Stimulated activated effector memory CD8-positive, alpha-beta T cell treated with anti-CD3 and anti-CD28 coated beads, Interleukin-12 subunit alpha, Interleukin-12 subunit beta, amount 100 ng/mL, for 72 hours (primary cell): ENCODE measurements around the gene TSPYL4.
"Not testable (repeated sequence)": the region's sequence is repeated elsewhere in the genome, so short reads cannot be mapped to it uniquely, and the experiment has no call there.

Source experiments
- ATAC-seq: fragments of 150-1000 bp; cut with Tn5 transposase; 2 replicates; pipeline ENCODE4 v1.10.0; 2021
- DNase-seq, 2 donors: peaks; one replicate each; pipeline ENCODE4 v3.0.0; 2021 to 2022; ENCODE audit warnings: low spot score in 2 of 2
- H3K27ac Mint-ChIP-seq: one replicate; pipeline ENCODE4 v1.8.0; 2022; ENCODE audit warnings: mild to moderate bottlenecking, mixed read lengths
- H3K36me3 Mint-ChIP-seq: one replicate; pipeline ENCODE4 v1.8.0; 2022; ENCODE audit warnings: mild to moderate bottlenecking, mixed read lengths
- H3K4me1 Mint-ChIP-seq: one replicate; pipeline ENCODE4 v1.8.0; 2022; ENCODE audit warnings: mixed read lengths
- H3K4me3 Mint-ChIP-seq: one replicate; pipeline ENCODE4 v1.8.0; 2022; ENCODE audit warnings: mild to moderate bottlenecking, mixed read lengths
- H3K9me3 Mint-ChIP-seq: one replicate; pipeline ENCODE4 v1.8.0; 2022; ENCODE audit warnings: mixed read lengths

The TSPYL4 gene

DNA sequence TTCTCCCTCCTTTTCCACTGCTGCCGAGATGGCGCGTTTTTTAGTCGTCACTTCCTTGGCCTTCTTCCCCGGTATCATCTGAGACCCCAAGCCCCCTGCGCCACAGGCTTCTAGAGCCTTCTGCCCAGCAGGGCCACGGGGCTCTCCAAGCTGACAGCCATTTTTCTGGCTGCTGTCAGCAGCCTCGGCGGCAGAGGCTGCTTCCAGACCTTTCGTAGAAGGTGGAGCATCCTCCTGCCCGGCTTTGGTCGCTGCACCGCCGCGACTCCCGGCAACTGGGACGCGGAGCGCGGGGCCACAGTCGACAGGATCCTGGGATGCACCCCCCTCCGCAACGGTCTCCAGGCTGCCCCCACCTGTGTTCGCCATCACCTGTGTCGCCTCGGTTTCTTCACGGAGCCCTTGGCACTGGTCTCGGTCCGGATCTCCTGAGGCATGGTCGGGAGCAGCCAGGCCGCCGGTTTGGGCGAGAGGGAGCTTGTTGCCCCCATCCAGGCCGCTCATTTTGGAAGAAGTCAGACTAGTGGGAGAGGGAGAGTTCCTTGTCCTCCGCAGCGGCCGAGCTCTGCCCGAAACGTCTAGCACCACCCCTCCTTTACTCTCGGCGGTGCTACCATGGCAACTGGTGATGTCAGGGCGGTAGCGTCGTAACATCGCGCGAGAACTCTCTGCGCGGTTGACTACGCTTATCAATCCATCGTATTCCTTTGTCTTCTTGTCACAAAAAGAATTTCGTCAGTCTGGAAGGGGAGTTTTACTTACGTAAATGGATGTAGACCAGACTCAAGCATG lies at the start of gene TSPYL4:
TSPYL4 (minus strand) TSS at position 571 of the 792 bp plus-strand sequence; CDS start at position 504, 67 bp downstream.
- Mint-ChIP-seq H3K4me3 (no peak within 1 kb of the TSS), H3K36me3 (peaks cover 14% of the 10 kb centered on the region), H3K27ac (no peak within 1 kb of the TSS), H3K9me3 (no peaks in the 10 kb centered on the region), H3K4me1 (peaks cover 1% of the 10 kb centered on the region)
- DNase-seq (peak; percentile 70 to 89), ATAC-seq (peak; percentile 99)

DNA sequence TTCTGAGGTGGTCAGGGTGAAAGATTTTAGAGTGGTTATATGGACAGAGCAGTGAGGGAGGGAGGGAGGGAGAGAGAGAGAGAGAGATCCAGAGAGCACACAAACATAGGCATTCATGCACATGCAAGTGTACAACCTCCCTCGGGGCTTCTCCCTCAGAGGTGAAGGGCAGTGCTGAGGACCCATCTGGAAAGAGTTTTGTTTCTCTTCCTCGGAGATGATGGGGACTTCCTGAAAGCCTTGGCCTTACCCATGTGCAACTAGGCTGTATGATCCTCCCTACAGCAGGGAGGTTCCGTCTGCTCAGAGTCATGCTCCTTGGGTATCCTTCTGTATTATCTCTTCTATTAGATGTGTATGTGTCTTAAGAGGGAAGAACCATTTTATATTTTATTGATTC lies 47.2 kb upstream of the TSPYL4 start:
- peaks cover 4% of the 10 kb centered on the region for H3K9me3 Mint-ChIP-seq
- no peak for DNase-seq
- H3K4me3 Mint-ChIP-seq = no peak overlapping the region
- peaks cover 7% of the 10 kb centered on the region for H3K4me1 Mint-ChIP-seq
- no peak overlapping the region for H3K27ac Mint-ChIP-seq
- H3K36me3 Mint-ChIP-seq = no peaks in the 10 kb centered on the region
- ATAC-seq = no peak

DNA sequence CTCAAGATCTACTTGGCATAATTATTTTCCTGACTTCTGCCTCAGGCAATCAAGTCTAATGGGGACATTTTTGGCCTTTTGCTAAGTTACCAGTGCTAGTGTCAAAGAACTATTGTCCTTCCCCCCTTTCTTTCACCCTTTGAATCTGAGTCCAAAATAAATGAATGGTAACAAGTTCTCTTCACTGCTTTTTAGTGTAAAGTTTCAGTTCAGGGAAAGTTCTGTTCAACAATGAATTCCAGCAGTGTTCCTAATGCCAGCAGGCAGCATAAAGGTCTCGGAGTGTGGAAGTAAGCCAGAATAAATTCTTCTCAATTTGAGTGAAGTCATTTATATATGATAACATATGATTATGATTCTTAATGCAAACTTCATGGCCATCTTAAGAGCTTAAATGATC lies 46.7 kb upstream of the TSPYL4 start:
- Mint-ChIP-seq H3K9me3 (peaks cover 4% of the 10 kb centered on the region), H3K36me3 (no peaks in the 10 kb centered on the region), H3K27ac (no peak overlapping the region), H3K4me3 (no peak overlapping the region), H3K4me1 (peaks cover 7% of the 10 kb centered on the region)
- ATAC-seq (no peak), DNase-seq (no peak)

DNA sequence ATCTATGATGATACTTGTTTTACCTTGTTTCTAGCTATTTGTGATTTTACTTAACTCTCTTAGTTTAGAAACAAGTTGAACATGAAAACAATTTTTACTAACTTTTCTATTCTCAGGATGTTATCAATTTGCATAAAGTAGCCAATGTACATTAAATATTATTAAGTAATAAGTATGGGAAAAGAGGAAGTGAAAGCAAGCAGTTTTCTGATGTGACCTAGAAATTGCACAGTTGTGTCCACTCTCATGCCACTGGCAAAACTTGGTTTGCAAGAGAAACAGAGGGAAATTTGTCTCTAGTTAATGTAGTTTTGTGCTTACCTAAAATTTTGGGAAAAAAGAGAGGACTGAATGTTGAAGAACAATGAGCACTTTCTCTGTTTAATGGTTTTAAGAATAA lies 45.1 kb upstream of the TSPYL4 start:
- Mint-ChIP-seq H3K9me3 (peaks cover 4% of the 10 kb centered on the region), H3K27ac (no peak overlapping the region), H3K4me3 (no peak overlapping the region), H3K36me3 (no peaks in the 10 kb centered on the region), H3K4me1 (peaks cover 7% of the 10 kb centered on the region)
- ATAC-seq = no peak
- DNase-seq = no peak

DNA sequence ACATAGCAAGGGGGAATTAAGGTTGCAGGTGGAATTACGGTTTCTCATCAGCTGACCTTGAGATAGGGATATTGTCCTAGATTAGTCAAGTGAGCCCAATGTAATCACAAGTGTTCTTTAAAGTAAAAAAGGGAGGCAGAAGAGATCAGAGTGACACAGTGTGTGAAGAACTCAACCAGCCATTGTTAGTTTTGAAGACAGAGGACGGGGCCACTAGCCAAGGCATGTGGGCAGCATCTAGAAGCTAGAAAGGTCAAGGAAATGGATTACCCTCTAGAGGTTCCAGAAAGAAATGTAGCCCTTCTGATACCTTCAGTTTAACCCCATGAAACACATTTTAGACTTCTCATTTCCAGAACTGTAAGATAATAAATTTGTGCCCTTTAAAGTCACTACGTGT lies 44.4 kb upstream of the TSPYL4 start:
- peaks cover 5% of the 10 kb centered on the region for H3K4me1 Mint-ChIP-seq

DNA sequence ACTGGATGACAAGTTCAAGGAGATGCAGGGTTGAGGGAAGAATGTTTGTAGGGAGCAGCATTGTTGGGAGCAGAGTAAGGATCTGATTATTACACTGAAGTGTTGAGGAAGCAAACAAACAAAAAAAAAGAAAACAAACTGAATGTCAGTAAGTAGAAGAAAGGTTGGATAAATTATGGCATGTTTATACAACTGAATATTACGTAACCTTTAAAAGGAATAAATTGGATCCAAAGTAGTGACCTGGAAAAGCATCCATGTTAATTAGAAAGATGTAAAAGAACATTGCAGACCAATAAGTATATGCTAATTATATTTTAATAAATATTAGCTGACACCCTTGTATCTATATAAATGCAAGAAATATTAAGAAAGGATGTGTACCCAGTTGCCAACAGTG lies 38.7 kb upstream of the TSPYL4 start:
- no peak for DNase-seq
- ATAC-seq = no peak
- H3K36me3 Mint-ChIP-seq = no peaks in the 10 kb centered on the region
- no peak overlapping the region for H3K4me3 Mint-ChIP-seq
- H3K4me1 Mint-ChIP-seq = no peaks in the 10 kb centered on the region
- H3K27ac Mint-ChIP-seq = no peak overlapping the region
- no peaks in the 10 kb centered on the region for H3K9me3 Mint-ChIP-seq

More for the DNA sequence above, 44.4 kb upstream of the TSPYL4 start:
- H3K4me3 Mint-ChIP-seq = no peak overlapping the region
- no peak for DNase-seq
- H3K36me3 Mint-ChIP-seq = no peaks in the 10 kb centered on the region
- H3K9me3 Mint-ChIP-seq = peaks cover 4% of the 10 kb centered on the region
- no peak overlapping the region for H3K27ac Mint-ChIP-seq
- no peak for ATAC-seq

DNA sequence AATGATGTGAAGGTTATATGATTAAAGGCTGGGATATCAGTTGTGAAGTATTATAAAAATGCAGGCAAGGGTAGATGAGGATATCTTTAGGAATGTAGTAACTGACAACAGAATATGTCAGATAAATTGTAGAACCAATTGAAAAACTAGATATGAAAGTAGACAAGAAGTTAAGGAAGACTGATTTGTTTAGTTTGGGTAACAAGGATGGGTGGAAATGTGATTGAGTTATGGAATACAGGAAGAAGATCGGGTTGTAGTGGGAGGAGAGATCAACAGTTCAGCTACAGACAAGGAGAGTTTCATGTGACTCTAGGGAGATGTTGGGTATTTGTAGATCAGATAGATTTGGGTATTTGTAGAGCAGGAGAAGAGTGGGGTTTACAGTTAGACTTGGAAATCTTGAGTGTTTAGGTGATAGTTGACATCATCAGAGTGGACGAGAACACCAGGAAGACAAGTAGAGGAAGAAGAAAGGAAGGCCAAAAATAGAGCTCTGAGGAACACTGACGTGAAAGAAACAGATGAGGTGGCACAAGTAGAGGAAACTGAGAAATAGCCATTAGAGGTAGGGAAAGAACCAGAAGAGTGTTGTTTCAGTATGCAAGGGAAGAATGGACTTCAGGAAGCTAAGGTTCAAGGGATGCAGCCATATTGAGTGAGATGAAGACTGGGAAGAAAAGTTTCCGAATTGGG lies 38.0 kb upstream of the TSPYL4 start:
- Mint-ChIP-seq H3K4me3 (no peak overlapping the region), H3K36me3 (no peaks in the 10 kb centered on the region), H3K9me3 (no peaks in the 10 kb centered on the region), H3K4me1 (no peaks in the 10 kb centered on the region), H3K27ac (no peak overlapping the region)
- DNase-seq (no peak), ATAC-seq (no peak)

DNA sequence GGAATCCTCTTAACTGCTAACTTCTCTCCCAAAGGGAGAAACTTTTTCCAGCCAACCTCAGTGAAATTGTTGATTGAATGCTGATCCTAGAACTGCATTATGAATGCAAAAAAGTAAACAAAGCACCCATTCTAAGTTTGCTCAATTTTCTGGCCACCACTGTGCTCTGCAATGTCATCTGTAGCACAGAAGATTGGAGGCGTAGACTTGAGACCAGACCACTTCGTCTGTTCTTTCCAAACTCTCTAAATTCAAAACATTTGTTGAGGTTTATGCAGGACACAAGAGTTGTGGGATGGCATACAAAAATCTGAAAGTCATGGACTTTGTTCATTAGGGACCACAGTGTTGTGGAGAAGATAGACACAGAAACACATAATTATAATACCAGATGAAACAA lies 36.9 kb upstream of the TSPYL4 start:
- no peak for ATAC-seq

DNA sequence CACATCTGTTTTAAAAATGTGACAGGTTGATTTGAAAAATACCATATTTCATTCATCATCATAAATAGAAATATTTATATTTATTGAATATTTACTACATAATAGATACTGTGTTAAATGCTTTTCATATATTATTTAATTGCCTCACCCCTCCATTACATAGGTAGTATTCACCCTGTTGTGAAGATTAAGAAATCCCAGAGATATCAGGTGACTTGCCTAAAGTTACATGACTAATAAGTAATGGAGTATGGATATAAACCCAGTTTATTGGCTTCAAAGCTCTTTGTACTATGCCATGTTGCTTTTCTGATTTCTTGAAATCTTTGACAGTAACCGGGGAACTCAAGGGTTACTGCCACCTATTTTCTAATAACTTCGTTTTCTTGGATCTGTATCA lies 36.0 kb upstream of the TSPYL4 start:
- H3K4me1 Mint-ChIP-seq = no peaks in the 10 kb centered on the region
- DNase-seq (no peak), ATAC-seq (no peak)
- H3K27ac Mint-ChIP-seq = no peak overlapping the region
- H3K4me3 Mint-ChIP-seq = no peak overlapping the region
- no peaks in the 10 kb centered on the region for H3K36me3 Mint-ChIP-seq
- no peaks in the 10 kb centered on the region for H3K9me3 Mint-ChIP-seq

More for the DNA sequence above, 36.9 kb upstream of the TSPYL4 start:
- Mint-ChIP-seq H3K36me3 (no peaks in the 10 kb centered on the region), H3K4me1 (no peaks in the 10 kb centered on the region), H3K4me3 (no peak overlapping the region), H3K9me3 (no peaks in the 10 kb centered on the region), H3K27ac (no peak overlapping the region)
- DNase-seq = no peak

DNA sequence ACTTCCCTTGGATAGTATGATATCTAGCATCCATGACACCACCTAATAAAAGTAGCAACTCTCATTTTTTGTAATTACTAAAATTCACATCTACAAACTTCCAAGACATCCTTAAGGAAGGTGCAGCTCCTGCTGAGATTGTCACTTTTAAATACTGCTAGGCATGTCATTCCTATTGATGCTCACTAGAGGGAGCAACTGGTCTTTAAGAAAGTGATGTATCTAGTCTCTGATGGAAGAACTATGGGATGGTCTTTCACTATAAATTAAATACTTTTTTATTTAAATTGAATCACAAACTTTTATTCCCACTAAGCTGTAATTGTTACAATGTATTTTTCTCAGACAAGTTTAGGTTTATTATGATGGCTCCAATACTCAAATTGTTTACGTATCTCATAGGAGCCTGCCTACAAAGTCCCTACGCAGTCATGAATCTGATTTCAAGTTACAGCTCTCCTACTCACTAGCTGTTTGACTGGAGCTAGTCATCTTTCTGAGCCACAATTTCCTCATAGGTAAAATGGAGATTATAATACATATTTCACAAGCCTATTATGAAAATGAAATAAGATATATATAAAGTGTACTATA lies 33.9 kb upstream of the TSPYL4 start:
- H3K4me3 Mint-ChIP-seq = no peak overlapping the region
- H3K4me1 Mint-ChIP-seq = no peaks in the 10 kb centered on the region
- DNase-seq = no peak
- no peaks in the 10 kb centered on the region for H3K9me3 Mint-ChIP-seq
- ATAC-seq = no peak
- H3K36me3 Mint-ChIP-seq = no peaks in the 10 kb centered on the region
- no peak overlapping the region for H3K27ac Mint-ChIP-seq

DNA sequence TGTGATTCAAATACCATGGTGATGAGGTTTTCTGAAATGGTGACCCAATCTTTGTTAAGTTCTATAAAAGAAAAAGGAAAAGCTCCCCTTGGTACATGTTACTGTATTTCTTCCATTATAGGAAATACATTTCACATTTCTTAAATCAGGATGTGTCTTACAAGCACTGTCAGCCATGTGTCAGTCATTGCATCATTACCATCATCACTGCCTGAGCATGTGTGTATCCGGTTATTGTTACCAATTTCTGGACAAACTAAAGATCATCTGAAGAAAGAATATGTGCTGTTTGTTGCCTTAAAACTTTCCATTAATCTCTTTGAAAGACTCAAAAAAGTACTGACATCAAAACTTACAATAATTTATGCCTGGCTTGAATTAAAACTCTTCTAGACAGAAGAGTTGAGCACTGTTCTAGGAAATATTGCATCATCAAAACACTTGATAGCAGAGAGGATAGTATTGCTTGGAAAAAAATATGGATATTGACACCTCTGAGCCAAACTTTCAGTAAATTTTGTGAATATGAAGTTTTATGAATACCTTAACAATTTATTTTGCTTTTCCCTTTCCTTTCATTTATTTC lies 33.0 kb upstream of the TSPYL4 start:
- no peak overlapping the region for H3K27ac Mint-ChIP-seq
- ATAC-seq (no peak), DNase-seq (no peak)
- no peaks in the 10 kb centered on the region for H3K9me3 Mint-ChIP-seq
- no peaks in the 10 kb centered on the region for H3K36me3 Mint-ChIP-seq
- no peak overlapping the region for H3K4me3 Mint-ChIP-seq
- no peaks in the 10 kb centered on the region for H3K4me1 Mint-ChIP-seq

DNA sequence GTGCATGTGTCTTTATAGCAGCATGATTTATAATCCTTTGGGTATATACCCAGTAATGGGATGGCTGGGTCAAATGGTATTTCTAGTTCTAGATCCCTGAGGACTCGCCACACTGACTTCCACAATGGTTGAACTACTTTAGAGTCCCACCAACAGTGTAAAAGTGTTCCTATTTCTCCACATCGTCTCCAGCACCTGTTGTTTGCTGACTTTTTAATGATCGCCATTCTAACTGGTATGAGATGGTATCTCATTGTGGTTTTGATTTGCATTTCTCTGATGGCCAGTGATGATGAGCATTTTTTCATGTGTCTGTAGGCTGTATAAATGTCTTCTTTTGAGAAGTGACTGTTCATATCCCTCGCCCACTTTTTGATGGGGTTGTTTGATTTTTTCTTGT lies 31.1 kb upstream of the TSPYL4 start:
- H3K36me3 Mint-ChIP-seq, H3K4me3 Mint-ChIP-seq, H3K27ac Mint-ChIP-seq, H3K4me1 Mint-ChIP-seq, DNase-seq, ATAC-seq, H3K9me3 Mint-ChIP-seq: not testable (repeated sequence)

DNA sequence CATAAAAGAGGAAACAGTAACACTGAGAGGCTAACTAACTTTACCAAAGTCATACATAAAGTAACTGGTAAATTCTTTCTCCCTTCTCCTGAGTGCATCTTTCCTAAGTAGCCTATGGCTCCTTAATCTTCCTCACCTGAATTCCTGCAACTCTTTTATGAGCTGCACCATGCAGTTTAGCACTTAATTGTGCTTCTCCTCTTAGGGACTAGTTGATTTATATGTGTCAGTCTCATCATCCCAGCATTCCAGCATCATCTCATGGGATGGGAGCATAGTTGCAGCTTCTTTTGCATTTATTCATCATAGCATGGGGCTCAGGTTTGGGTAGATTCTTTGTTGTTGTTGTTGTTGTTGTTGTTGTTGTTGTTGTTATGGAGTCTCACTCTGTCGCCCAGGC lies 29.3 kb upstream of the TSPYL4 start:
- no peak overlapping the region for H3K27ac Mint-ChIP-seq

DNA sequence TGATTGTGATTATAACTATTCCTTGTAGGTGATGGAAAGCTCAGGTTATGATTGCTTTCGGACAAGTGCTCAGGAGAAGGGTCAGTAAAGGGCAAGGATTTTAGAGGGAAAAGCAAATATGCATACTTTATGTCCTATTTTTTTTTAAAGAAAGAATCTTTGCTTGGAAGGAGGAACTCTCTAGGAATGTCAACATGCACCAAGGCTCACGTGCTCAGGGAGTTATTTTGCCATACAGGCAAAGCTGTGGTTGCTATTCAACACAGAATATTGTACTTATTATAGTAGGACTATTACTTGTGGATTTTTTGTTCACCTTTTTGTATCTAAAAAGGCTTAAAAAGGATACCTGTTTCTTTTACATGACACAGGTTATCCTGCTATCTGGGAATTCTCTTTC lies 28.8 kb upstream of the TSPYL4 start:
- Mint-ChIP-seq H3K4me3 (no peak overlapping the region), H3K27ac (no peak overlapping the region), H3K36me3 (peaks cover 24% of the 10 kb centered on the region), H3K4me1 (peaks cover 22% of the 10 kb centered on the region), H3K9me3 (no peaks in the 10 kb centered on the region)
- DNase-seq (no peak), ATAC-seq (no peak)

More for the DNA sequence above, 29.3 kb upstream of the TSPYL4 start:
- Mint-ChIP-seq H3K4me1 (peaks cover 17% of the 10 kb centered on the region), H3K9me3 (no peaks in the 10 kb centered on the region), H3K36me3 (peaks cover 19% of the 10 kb centered on the region), H3K4me3 (no peak overlapping the region)
- DNase-seq (no peak), ATAC-seq (no peak)

DNA sequence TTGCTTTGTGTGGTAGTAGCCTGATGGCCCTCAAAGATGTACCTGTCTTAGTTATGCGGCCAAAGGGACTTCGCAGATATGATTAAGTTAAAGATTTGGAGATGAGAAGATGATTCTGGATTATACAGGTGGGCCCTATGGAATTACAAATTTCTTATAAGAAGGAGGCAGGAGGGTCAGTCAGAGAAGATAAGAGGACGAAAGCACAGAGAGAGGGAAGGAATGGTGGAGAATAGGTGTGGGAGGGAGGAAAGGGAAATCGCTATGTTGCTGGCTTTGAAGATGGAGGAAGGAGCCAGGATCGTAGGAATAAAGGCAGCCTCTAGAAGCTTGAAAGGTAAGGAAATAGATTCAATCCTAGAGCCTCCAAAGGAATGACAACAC lies 27.1 kb upstream of the TSPYL4 start:
- no peak for DNase-seq
- Mint-ChIP-seq H3K9me3 (no peaks in the 10 kb centered on the region), H3K4me3 (peak overlapping the region; percentile 94), H3K27ac (peak overlapping the region; percentile 99), H3K4me1 (peaks cover 38% of the 10 kb centered on the region), H3K36me3 (peaks cover 42% of the 10 kb centered on the region)
- no peak for ATAC-seq
